Osteoblast (primary cell): ENCODE measurements around the gene KIRREL3. TPM values are rescaled to one million over a fixed set of nuclear protein-coding genes. Genes with fewer than 3 reads are reported as not detected.
A peak's percentile ranks its signal among the peaks of the same experiment; 100 is the strongest.

Experiments used
- DNase-seq: peaks from one replicate; pipeline ENCODE4 v3.0.0; 2011; ENCODE audit warnings: low spot score, mixed read lengths; ENCODE audit not compliant: insufficient read length; ENCODE audit errors: missing footprints
- H2AFZ ChIP-seq: 2 replicates; pipeline ENCODE4 v1.6.0; 2011; ENCODE audit warnings: mild to moderate bottlenecking, low read length
- H3K27ac ChIP-seq: 2 replicates; pipeline ENCODE4 v1.5.1; 2011; ENCODE audit warnings: mild to moderate bottlenecking, low read depth, low read length, moderate library complexity
- H3K27me3 ChIP-seq: 2 replicates; pipeline ENCODE4 v1.6.0; 2012; ENCODE audit warnings: mild to moderate bottlenecking, control low read depth, inconsistent platforms, low read length, moderate library complexity; ENCODE audit not compliant: insufficient read depth
- H3K36me3 ChIP-seq: 2 replicates; pipeline ENCODE4 v1.5.1; 2011; ENCODE audit warnings: mild to moderate bottlenecking, low read length, control low read depth, moderate library complexity; ENCODE audit not compliant: insufficient read depth
- H3K4me1 ChIP-seq: 2 replicates; pipeline ENCODE4 v1.5.1; 2011; ENCODE audit warnings: mild to moderate bottlenecking, low read length, control low read depth, moderate library complexity; ENCODE audit not compliant: insufficient read depth
- H3K4me2 ChIP-seq: 2 replicates; pipeline ENCODE4 v1.6.0; 2011; ENCODE audit warnings: mild to moderate bottlenecking, low read length; ENCODE audit not compliant: insufficient read depth
- H3K4me3 ChIP-seq: fragments of 200-600 bp; sonication (generic); 3 replicates; pipeline ENCODE4 v1.5.1; 2012; ENCODE audit warnings: mild to moderate bottlenecking, low read length, inconsistent platforms; ENCODE audit not compliant: insufficient read depth
- H3K79me2 ChIP-seq: 2 replicates; pipeline ENCODE4 v1.6.0; 2012; ENCODE audit warnings: mild to moderate bottlenecking, low read length, control low read depth, inconsistent platforms; ENCODE audit not compliant: insufficient read depth
- H3K9me3 ChIP-seq: 2 replicates; pipeline ENCODE4 v1.5.1; 2011; ENCODE audit warnings: low read depth, low read length, control low read depth
- H4K20me1 ChIP-seq: 2 replicates; pipeline ENCODE4 v1.6.0; 2012; ENCODE audit warnings: mild to moderate bottlenecking, low read length, control low read depth; ENCODE audit not compliant: insufficient read depth
- total RNA-seq: library from RNA; depleted of rRNA; stranded (reverse); fragments of >200 nt; gene quantifications from 2 replicates; pipeline ENCODE4 v1.2.3, GENCODE V29; 2012
- TF ChIP-seq, protein P1 (sequence below): IDR thresholded peaks from 2 replicates; pipeline ENCODE4 v1.5.1; 2011; ENCODE audit warnings: mild to moderate bottlenecking, low read depth, low read length, moderate library complexity; ENCODE audit errors: extremely low read depth

Gene KIRREL3
- total RNA-seq, 1 donor = 3.6 TPM

DNA sequence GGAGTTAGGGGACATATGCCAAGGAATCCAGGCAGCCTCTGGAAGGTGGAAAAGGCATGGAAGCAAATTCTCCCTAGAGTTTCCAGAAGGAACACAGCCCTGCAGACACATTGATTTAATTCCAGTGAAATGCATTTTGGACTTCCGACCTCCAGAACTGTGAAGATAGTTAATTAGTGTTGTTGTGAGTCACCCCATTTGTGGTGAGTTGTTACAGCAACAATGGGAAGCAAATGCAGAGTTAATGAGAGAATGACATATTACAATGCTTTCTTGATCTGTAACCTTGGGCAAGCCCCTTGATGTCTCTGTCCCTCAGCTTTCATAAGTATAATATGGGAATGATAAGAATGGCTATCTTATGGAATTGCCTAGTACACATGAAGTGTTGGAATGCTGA, 178.7 kb downstream of the KIRREL3 start:
- no peaks in the 10 kb centered on the region for H3K9me3 ChIP-seq
- TF ChIP-seq, protein P1, sequence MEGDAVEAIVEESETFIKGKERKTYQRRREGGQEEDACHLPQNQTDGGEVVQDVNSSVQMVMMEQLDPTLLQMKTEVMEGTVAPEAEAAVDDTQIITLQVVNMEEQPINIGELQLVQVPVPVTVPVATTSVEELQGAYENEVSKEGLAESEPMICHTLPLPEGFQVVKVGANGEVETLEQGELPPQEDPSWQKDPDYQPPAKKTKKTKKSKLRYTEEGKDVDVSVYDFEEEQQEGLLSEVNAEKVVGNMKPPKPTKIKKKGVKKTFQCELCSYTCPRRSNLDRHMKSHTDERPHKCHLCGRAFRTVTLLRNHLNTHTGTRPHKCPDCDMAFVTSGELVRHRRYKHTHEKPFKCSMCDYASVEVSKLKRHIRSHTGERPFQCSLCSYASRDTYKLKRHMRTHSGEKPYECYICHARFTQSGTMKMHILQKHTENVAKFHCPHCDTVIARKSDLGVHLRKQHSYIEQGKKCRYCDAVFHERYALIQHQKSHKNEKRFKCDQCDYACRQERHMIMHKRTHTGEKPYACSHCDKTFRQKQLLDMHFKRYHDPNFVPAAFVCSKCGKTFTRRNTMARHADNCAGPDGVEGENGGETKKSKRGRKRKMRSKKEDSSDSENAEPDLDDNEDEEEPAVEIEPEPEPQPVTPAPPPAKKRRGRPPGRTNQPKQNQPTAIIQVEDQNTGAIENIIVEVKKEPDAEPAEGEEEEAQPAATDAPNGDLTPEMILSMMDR = no peak
- H2AFZ ChIP-seq = no peak overlapping the region
- no peaks in the 10 kb centered on the region for H4K20me1 ChIP-seq
- H3K36me3 ChIP-seq = no peaks in the 10 kb centered on the region
- H3K4me2 ChIP-seq = no peak overlapping the region
- H3K27ac ChIP-seq = no peak overlapping the region
- DNase-seq = no peak
- H3K79me2 ChIP-seq = no peaks in the 10 kb centered on the region
- no peaks in the 10 kb centered on the region for H3K27me3 ChIP-seq
- no peak overlapping the region for H3K4me3 ChIP-seq
- peaks cover 8% of the 10 kb centered on the region for H3K4me1 ChIP-seq

DNA sequence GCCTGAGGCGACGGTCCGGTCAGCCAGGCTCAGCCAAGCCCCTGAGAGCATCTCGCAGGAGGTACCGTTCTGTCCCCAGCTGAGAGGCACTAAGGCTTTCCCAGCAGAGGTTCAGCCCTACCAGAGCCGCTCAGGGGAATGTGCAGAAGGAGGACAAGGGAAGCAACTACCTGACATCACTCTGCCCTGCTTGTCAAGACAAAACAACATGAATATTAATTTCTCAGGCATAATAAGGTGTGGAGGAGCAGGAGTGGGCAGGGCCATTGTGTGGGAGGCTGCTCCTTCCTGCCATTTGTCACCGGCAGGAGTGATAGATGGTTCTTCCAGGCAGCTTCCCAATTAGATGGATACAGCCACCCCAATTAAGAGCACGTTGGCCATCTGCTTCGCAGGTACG, 181.4 kb downstream of the KIRREL3 start:
- Histone ChIP-seq H4K20me1 (no peaks in the 10 kb centered on the region), H3K4me2 (no peak overlapping the region), H2AFZ (no peak overlapping the region), H3K36me3 (no peaks in the 10 kb centered on the region), H3K4me1 (peaks cover 12% of the 10 kb centered on the region), H3K27ac (no peak overlapping the region), H3K4me3 (no peak overlapping the region), H3K79me2 (no peaks in the 10 kb centered on the region), H3K9me3 (no peaks in the 10 kb centered on the region), H3K27me3 (no peaks in the 10 kb centered on the region)
- TF ChIP-seq, protein P1 = no peak
- DNase-seq = no peak

DNA sequence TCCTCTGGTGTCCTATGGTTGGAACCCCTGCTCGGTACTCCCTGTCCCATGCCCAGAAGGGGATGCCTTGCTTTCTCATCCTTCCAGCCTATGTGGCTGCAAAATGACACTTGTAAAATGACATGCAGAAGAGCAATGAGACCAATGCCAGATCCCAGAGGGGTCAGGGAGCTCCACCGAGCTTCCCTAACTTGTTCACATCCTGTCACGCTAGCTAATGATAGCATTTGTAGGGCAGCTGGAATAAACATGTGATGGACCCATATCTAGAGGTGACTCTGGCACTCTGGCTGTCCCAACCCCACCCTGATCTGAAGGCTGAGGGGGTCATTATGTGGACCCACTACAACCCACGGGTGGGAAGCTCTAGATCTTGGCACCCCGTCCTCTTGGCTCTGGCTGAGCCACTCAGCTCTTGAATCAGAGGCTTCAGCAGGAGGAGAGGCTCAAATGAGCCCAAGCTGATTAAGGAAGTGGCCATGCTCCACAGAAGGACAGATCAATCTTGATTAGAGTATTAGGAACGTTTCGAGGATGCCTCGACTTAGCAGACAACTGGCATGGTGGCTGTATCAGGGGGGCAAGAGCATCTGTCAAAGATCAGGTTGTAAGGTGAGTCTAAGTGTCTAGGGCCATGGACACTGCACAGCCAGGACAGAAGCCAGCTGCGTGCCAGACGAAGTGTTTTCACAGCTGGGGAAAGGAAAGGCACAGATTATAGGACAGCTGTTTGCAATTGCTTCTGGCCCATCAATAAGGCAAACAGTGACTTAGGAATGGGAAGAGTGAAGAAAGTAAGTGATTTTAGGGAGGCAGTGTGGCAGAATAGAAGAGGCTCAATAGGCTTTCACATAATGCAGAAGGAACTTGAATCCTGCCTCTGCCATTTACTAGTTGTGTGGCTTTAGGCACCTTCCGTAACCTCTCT, 182.8 kb downstream of the KIRREL3 start:
- H3K79me2 ChIP-seq = no peaks in the 10 kb centered on the region
- H3K27ac ChIP-seq = no peak overlapping the region
- DNase-seq = no peak
- TF ChIP-seq, protein P1 = no peak
- H3K4me3 ChIP-seq = no peak overlapping the region
- H3K9me3 ChIP-seq = no peaks in the 10 kb centered on the region
- no peaks in the 10 kb centered on the region for H3K36me3 ChIP-seq
- H3K4me2 ChIP-seq = no peak overlapping the region
- no peak overlapping the region for H2AFZ ChIP-seq
- no peaks in the 10 kb centered on the region for H4K20me1 ChIP-seq
- no peaks in the 10 kb centered on the region for H3K27me3 ChIP-seq
- peaks cover 12% of the 10 kb centered on the region for H3K4me1 ChIP-seq

DNA sequence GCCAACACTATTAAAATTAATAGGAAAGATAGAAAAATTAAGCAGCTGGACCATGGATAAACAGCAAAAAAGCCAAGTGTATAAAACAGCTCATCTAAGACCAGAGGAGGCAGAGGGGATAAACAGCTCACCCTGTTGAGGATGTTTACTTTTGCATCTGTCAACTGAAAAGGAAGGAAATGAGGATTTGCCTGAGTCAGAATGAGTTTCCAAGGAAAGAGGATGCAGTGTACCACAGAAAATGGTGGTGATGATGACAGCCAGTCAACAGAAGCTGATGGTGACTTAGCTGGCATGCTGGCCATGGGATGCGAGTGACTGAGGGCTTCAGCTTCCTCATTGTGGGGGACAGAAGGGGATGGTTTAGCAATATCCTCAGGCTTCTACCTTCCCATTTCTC, 183.5 kb downstream of the KIRREL3 start:
- H3K4me1 ChIP-seq = peaks cover 12% of the 10 kb centered on the region
- H3K27me3 ChIP-seq = no peaks in the 10 kb centered on the region
- H3K79me2 ChIP-seq = no peaks in the 10 kb centered on the region
- H3K4me2 ChIP-seq = peak overlapping the region; percentile 1
- TF ChIP-seq, protein P1 = no peak
- H3K27ac ChIP-seq = no peak overlapping the region
- H4K20me1 ChIP-seq = no peaks in the 10 kb centered on the region
- no peaks in the 10 kb centered on the region for H3K9me3 ChIP-seq
- no peaks in the 10 kb centered on the region for H3K36me3 ChIP-seq
- H3K4me3 ChIP-seq = no peak overlapping the region
- DNase-seq = no peak
- no peak overlapping the region for H2AFZ ChIP-seq
